ENCODE data around the gene GOLGB1.

Gene GOLGB1

DNA sequence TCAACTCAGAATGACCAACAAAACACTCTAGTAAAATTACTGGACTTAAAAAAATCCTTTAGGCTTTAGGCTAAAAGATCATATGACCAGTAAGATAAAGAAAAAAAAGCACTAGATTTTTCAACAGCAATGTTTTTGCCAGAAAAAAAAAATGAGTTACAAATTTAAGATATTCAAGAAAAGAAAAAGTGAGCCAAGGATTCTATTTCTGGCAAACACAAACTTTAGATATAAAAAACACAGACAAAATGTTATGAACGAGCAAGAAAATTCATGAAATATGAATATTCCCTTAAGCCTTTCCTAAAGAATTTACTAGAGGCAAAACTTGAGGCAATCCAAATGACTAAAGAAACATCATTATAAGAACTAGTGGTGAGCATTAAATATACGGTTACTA is 8.6 kb downstream of the GOLGB1 start:
- H3K27me3 ChIP-seq (ENCODE audit: control insufficient read depth, insufficient read depth, low read length), result no peaks in the 10 kb centered on the region
- no peaks in the 10 kb centered on the region for H3K36me3 ChIP-seq (ENCODE audit: control insufficient read depth, insufficient read depth, low read length)
- no peaks in the 10 kb centered on the region for H3K4me1 ChIP-seq (ENCODE audit: control insufficient read depth, insufficient read depth, low read length)
- no peak overlapping the region for H3K4me3 ChIP-seq (ENCODE audit: low read depth, low read length)
- H3K27ac ChIP-seq (ENCODE audit: low read depth, low read length), result no peak overlapping the region
- 0 out of 2 replicates have a peak, but pooled peaks cover 3% of the 10 kb centered on the region for H3K9me3 ChIP-seq (ENCODE audit: control insufficient read depth, insufficient read depth, low read depth, low read length)
- no peak overlapping the region for H3K9ac ChIP-seq (ENCODE audit: low read length)

GRCh38 chr3:121739902-121740301 is 9.6 kb downstream of the GOLGB1 start:
- Histone ChIP-seq H3K27ac (ENCODE audit: low read depth, low read length) (no peak overlapping the region), H3K4me3 (ENCODE audit: low read depth, low read length) (no peak overlapping the region), H3K4me1 (ENCODE audit: control insufficient read depth, insufficient read depth, low read length) (no peaks in the 10 kb centered on the region), H3K9me3 (ENCODE audit: control insufficient read depth, insufficient read depth, low read depth, low read length) (0 out of 2 replicates have a peak, but pooled peaks cover 3% of the 10 kb centered on the region), H3K27me3 (ENCODE audit: control insufficient read depth, insufficient read depth, low read length) (no peaks in the 10 kb centered on the region), H3K9ac (ENCODE audit: low read length) (no peak overlapping the region), H3K36me3 (ENCODE audit: control insufficient read depth, insufficient read depth, low read length) (no peaks in the 10 kb centered on the region)

GRCh38 chr3:121737644-121738043 is 11.9 kb downstream of the GOLGB1 start:
- Histone ChIP-seq H3K9me3 (ENCODE audit: control insufficient read depth, insufficient read depth, low read depth, low read length) (no peaks in the 10 kb centered on the region), H3K4me1 (ENCODE audit: control insufficient read depth, insufficient read depth, low read length) (peaks cover 8% of the 10 kb centered on the region), H3K4me3 (ENCODE audit: low read depth, low read length) (no peak overlapping the region), H3K36me3 (ENCODE audit: control insufficient read depth, insufficient read depth, low read length) (no peaks in the 10 kb centered on the region), H3K27me3 (ENCODE audit: control insufficient read depth, insufficient read depth, low read length) (no peaks in the 10 kb centered on the region), H3K9ac (ENCODE audit: low read length) (no peak overlapping the region), H3K27ac (ENCODE audit: low read depth, low read length) (no peak overlapping the region)

- H3K27ac ChIP-seq (ENCODE audit: low read depth, low read length), result no peak overlapping the region
- H3K9me3 ChIP-seq (ENCODE audit: control insufficient read depth, insufficient read depth, low read depth, low read length), result no peaks in the 10 kb centered on the region
- H3K36me3 ChIP-seq (ENCODE audit: control insufficient read depth, insufficient read depth, low read length), result no peaks in the 10 kb centered on the region
- no peak overlapping the region for H3K9ac ChIP-seq (ENCODE audit: low read length)
- peaks cover 21% of the 10 kb centered on the region for H3K4me1 ChIP-seq (ENCODE audit: control insufficient read depth, insufficient read depth, low read length)
- no peaks in the 10 kb centered on the region for H3K27me3 ChIP-seq (ENCODE audit: control insufficient read depth, insufficient read depth, low read length)
- H3K4me3 ChIP-seq (ENCODE audit: low read depth, low read length), result no peak overlapping the region
These were observed 13.4 kb downstream of the GOLGB1 start for GRCh38 chr3:121736112-121736511.

- H3K4me1 ChIP-seq (ENCODE audit: control insufficient read depth, insufficient read depth, low read length), result peaks cover 25% of the 10 kb centered on the region
- H3K9me3 ChIP-seq (ENCODE audit: control insufficient read depth, insufficient read depth, low read depth, low read length), result no peaks in the 10 kb centered on the region
- no peak overlapping the region for H3K9ac ChIP-seq (ENCODE audit: low read length)
- no peak overlapping the region for H3K27ac ChIP-seq (ENCODE audit: low read depth, low read length)
- H3K36me3 ChIP-seq (ENCODE audit: control insufficient read depth, insufficient read depth, low read length), result no peaks in the 10 kb centered on the region
- H3K27me3 ChIP-seq (ENCODE audit: control insufficient read depth, insufficient read depth, low read length), result no peaks in the 10 kb centered on the region
- no peak overlapping the region for H3K4me3 ChIP-seq (ENCODE audit: low read depth, low read length)
These were observed 14.4 kb downstream of the GOLGB1 start for GRCh38 chr3:121735047-121735696.

DNA sequence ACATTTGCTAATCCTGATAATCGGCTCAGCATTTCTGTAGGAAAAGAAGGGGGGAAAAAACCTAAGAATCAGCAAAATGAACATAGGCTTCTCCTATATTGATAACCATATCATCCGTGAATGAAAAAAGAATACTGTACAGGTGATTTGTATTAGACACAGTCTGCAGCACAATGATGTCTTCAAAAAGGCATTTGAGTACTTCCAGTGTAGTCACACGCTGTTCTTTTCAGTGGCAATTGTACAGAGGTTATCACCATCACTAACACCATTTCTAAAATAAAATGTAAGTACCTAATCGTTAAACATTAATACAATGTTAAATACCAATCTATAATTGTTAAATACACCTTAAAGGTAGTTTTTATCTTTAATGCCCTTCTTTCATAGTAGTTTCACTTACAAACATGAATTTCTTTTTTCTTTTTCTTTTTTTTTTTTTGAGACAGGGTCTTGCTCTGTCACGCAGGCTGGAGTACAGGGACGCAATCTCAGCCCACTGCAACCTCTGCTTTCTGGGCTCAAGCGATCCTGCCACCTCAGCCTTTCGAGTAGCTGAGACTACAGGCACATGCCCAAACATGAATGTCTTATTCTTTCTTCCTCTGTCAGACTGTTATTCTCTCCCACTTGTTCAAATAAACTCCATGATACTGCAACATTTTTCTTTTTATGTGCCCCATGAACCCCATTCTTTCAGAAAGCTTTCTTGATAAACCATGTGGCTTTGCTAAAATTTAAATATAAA is 18.4 kb downstream of the GOLGB1 start:
- Histone ChIP-seq H3K36me3 (ENCODE audit: control insufficient read depth, insufficient read depth, low read length) (peaks cover 29% of the 10 kb centered on the region), H3K4me3 (ENCODE audit: low read depth, low read length) (no peak overlapping the region), H3K4me1 (ENCODE audit: control insufficient read depth, insufficient read depth, low read length) (peaks cover 25% of the 10 kb centered on the region), H3K27ac (ENCODE audit: low read depth, low read length) (peak overlapping the region; percentile 65), H3K9ac (ENCODE audit: low read length) (no peak overlapping the region), H3K9me3 (ENCODE audit: control insufficient read depth, insufficient read depth, low read depth, low read length) (no peaks in the 10 kb centered on the region), H3K27me3 (ENCODE audit: control insufficient read depth, insufficient read depth, low read length) (no peaks in the 10 kb centered on the region)

DNA sequence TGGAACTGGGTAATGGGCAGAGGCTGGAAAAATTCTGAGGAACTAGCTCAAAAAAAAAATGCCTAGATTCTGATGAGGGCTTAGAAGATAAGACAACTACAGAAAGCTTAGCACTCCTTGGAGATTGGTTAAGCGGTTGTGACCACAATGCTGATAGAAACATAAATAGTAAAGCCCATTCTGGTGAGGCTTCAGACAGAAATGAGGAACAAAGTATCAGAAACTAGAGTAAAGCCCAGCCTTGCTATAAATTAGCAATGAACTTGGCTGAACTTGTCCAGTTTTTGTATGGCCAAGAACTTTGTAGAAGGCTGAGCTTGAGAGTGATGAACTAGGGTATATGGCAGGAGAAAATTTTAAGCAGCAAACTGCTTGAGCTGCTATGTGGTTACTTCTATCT is 25.4 kb downstream of the GOLGB1 start:
- H3K4me3 ChIP-seq (ENCODE audit: low read depth, low read length), result no peak overlapping the region
- H3K9me3 ChIP-seq (ENCODE audit: control insufficient read depth, insufficient read depth, low read depth, low read length), result no peaks in the 10 kb centered on the region
- no peaks in the 10 kb centered on the region for H3K27me3 ChIP-seq (ENCODE audit: control insufficient read depth, insufficient read depth, low read length)
- H3K4me1 ChIP-seq (ENCODE audit: control insufficient read depth, insufficient read depth, low read length), result no peaks in the 10 kb centered on the region
- peaks cover 87% of the 10 kb centered on the region for H3K36me3 ChIP-seq (ENCODE audit: control insufficient read depth, insufficient read depth, low read length)
- H3K27ac ChIP-seq (ENCODE audit: low read depth, low read length), result no peak overlapping the region
- no peak overlapping the region for H3K9ac ChIP-seq (ENCODE audit: low read length)

GRCh38 chr3:121723485-121723884 is 26.1 kb downstream of the GOLGB1 start:
- Histone ChIP-seq H3K4me3 (ENCODE audit: low read depth, low read length) (no peak overlapping the region), H3K27ac (ENCODE audit: low read depth, low read length) (no peak overlapping the region), H3K36me3 (ENCODE audit: control insufficient read depth, insufficient read depth, low read length) (peaks cover 86% of the 10 kb centered on the region), H3K9ac (ENCODE audit: low read length) (no peak overlapping the region), H3K27me3 (ENCODE audit: control insufficient read depth, insufficient read depth, low read length) (no peaks in the 10 kb centered on the region), H3K9me3 (ENCODE audit: control insufficient read depth, insufficient read depth, low read depth, low read length) (no peaks in the 10 kb centered on the region), H3K4me1 (ENCODE audit: control insufficient read depth, insufficient read depth, low read length) (no peaks in the 10 kb centered on the region)

GRCh38 chr3:121722411-121722810 is 27.1 kb downstream of the GOLGB1 start:
- no peak overlapping the region for H3K4me3 ChIP-seq (ENCODE audit: low read depth, low read length)
- H3K4me1 ChIP-seq (ENCODE audit: control insufficient read depth, insufficient read depth, low read length), result no peaks in the 10 kb centered on the region
- H3K36me3 ChIP-seq (ENCODE audit: control insufficient read depth, insufficient read depth, low read length), result peaks cover 87% of the 10 kb centered on the region
- H3K27ac ChIP-seq (ENCODE audit: low read depth, low read length), result no peak overlapping the region
- H3K9me3 ChIP-seq (ENCODE audit: control insufficient read depth, insufficient read depth, low read depth, low read length), result no peaks in the 10 kb centered on the region
- H3K27me3 ChIP-seq (ENCODE audit: control insufficient read depth, insufficient read depth, low read length), result no peaks in the 10 kb centered on the region
- no peak overlapping the region for H3K9ac ChIP-seq (ENCODE audit: low read length)

DNA sequence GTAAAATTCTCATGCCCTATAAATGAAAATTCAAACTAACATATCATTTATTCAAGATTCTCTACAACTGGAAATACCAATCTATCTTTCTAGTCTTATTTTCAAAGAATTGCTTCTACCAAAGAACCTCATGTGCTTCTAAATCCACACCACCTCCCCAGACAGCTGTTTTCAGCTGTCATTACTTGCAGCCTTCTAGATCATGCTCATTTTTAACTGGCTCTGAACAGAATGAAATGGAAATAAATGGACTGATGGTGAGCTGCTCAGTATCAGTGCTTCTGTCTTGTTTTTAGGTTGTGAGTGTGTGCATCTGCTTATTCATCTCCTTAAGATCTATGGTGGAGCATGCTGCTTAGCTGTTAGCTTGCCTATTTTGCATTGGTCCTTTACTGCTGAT is 29.4 kb downstream of the GOLGB1 start:
- Histone ChIP-seq H3K27me3 (ENCODE audit: control insufficient read depth, insufficient read depth, low read length) (no peaks in the 10 kb centered on the region), H3K4me1 (ENCODE audit: control insufficient read depth, insufficient read depth, low read length) (no peaks in the 10 kb centered on the region), H3K36me3 (ENCODE audit: control insufficient read depth, insufficient read depth, low read length) (peaks cover 86% of the 10 kb centered on the region), H3K9me3 (ENCODE audit: control insufficient read depth, insufficient read depth, low read depth, low read length) (no peaks in the 10 kb centered on the region), H3K27ac (ENCODE audit: low read depth, low read length) (no peak overlapping the region), H3K4me3 (ENCODE audit: low read depth, low read length) (no peak overlapping the region), H3K9ac (ENCODE audit: low read length) (no peak overlapping the region)

DNA sequence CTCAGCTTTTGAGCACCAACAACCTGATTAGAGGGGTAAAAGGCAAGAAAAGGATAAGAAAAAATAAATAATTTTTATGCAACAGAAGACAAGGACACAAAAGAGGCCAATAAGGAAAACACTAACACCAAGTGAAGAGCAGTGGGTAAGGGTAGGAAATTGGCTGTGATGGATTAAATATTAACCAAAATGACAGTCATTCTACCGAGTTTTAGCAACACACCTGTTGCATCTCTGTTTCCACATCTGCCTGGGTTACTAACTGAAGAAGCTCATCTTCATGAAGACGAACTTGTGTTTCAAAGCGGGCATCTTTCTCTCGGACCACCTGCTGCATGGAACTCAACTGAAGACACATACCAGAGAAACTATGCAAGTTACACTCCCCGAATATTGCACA is 30.1 kb downstream of the GOLGB1 start:
- no peaks in the 10 kb centered on the region for H3K9me3 ChIP-seq (ENCODE audit: control insufficient read depth, insufficient read depth, low read depth, low read length)
- no peak overlapping the region for H3K4me3 ChIP-seq (ENCODE audit: low read depth, low read length)
- no peaks in the 10 kb centered on the region for H3K4me1 ChIP-seq (ENCODE audit: control insufficient read depth, insufficient read depth, low read length)
- no peak overlapping the region for H3K27ac ChIP-seq (ENCODE audit: low read depth, low read length)
- H3K36me3 ChIP-seq (ENCODE audit: control insufficient read depth, insufficient read depth, low read length), result peaks cover 86% of the 10 kb centered on the region
- no peak overlapping the region for H3K9ac ChIP-seq (ENCODE audit: low read length)
- H3K27me3 ChIP-seq (ENCODE audit: control insufficient read depth, insufficient read depth, low read length), result no peaks in the 10 kb centered on the region

Measured in HUES6 (cell line).